NCI-H2029 treated with DMSO at 0.1 percent for 48 hours (cell line): ENCODE measurements around the gene GRIA3.

Experiments used
- DNase-seq: peaks from one replicate; lab custom pipeline; 2025; lab: John Stamatoyannopoulos, UW

The GRIA3 gene

DNA sequence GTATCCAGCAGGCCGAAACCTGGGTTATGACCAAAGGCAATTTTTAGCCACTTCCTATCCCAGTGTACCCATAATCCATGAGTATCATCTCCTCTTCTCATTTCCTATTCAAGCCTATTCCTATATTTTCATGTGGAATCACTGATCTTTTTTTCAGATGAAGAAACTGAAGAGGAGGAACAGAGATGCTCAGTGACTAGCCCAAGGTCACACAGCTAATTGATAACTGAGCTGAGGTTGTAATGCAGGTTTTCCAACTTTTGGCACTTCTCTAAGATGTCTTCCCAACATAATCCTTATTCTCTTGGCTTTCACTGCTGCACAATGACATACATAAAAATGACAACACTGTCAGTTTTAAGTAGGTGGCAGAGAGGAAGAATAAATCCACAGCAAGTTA is 15.3 kb downstream of the GRIA3 start:
- DNase-seq, result no peak

- DNase-seq, result no peak
Observed at GRCh38 chrX:123201720-123202119, 17.6 kb downstream of the GRIA3 start.

- DNase-seq, result no peak
Observed at GRCh38 chrX:123202523-123202922, 18.4 kb downstream of the GRIA3 start.

GRCh38 chrX:123203772-123204171 is 19.7 kb downstream of the GRIA3 start:
- no peak for DNase-seq

- no peak for DNase-seq
Observed at GRCh38 chrX:123206176-123206575, 22.1 kb downstream of the GRIA3 start.

GRCh38 chrX:123210252-123210651 is 26.2 kb downstream of the GRIA3 start:
- no peak for DNase-seq

DNA sequence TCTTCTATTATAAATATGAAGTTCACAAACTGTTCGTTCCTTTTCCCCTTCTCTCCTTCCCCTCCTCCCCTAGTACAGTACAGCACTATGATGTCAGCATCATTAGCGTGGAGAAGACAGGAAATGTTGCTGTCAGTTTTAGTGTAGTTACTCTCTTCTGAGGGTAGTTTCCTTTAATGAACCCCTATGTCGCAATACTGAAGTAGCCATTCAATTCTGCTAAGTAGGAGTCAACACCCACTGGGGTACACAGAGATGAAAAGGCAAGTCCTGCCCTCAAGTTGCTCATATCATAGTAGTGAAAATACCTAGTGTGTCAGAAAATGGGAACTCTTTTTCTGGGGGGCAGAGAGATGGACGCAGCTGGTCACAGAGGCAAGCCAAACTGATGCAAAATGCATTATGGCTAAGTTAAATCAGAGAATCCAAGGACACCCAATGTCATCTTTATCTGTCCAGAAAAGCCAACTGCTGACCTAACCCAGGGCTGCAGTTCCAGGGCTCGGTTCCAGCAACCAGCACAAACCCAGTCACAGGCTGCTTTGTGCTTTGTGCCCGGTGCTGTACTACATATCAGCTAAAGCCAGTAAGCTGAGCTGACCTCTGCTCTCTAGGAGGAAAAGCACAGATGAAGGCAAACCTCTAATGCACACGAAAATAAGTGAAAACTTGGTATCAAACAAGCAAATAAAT is 31.5 kb downstream of the GRIA3 start:
- DNase-seq, result no peak

DNA sequence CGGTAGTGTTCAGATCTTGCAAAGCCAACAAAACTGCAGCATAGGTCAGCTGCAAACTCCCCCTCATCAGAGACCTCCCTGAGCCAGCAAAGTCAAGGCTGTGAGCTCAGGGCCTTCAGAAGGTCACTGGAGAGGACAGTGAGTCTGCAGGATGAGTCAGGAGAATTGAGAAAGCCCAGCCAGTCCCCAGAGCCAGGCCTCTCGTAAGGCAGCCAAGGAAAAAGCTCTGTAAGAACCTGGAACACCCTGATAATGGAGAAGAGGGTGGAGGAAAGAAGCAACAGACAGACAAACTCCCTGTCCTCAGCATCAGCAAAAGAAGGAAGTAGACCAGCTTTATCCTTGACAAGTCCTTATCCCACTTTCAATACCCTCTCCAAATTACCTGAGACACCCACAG is 33.0 kb downstream of the GRIA3 start:
- DNase-seq, result no peak

GRCh38 chrX:123217728-123218127 is 33.6 kb downstream of the GRIA3 start:
- DNase-seq, result no peak

DNA sequence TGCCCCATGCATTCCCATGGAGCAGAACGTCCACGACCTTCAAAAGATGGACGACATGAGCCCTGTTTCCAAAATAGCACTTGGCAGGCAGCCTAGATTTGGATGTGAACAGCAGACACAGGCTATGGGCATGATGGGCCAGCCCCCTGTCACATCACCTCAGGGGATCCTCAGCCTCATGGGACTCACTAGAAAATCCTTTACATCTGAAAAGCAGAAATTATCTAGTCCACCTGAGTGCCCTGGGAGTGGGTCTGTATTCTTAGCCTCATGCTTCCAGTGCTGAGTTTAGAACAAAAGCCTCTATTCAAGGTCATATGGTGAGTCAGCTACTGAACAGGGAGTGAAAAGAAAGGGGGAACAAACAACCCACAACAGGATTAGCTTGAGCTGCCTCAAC is 35.8 kb downstream of the GRIA3 start:
- no peak for DNase-seq

DNA sequence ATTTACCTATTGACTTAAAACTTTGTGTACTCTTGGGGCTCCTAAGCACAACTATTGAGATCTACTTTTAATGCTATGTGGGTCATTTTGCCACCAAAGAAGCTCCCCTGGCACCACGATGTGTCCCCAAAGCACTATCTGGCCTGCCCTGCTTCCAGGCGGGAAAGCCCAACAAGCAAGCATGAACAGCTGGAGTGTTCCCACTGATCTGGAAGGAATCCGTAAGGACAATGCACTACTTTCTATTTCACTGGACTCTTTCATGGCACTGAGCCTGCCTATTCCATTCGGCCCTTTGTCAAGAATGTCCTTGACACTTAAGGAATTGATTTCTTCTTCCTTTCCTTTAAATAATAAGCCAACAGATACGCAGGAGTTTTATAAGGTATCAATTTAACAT is 38.8 kb downstream of the GRIA3 start:
- DNase-seq, result no peak

GRCh38 chrX:123223409-123223808 is 39.3 kb downstream of the GRIA3 start:
- DNase-seq, result no peak

GRCh38 chrX:123223859-123224258 is 39.8 kb downstream of the GRIA3 start:
- DNase-seq, result no peak

- DNase-seq, result no peak
Observed at GRCh38 chrX:123230798-123231197, 46.7 kb downstream of the GRIA3 start.

GRCh38 chrX:123236859-123237258 is 52.8 kb downstream of the GRIA3 start:
- DNase-seq, result no peak

- no peak for DNase-seq
Observed at GRCh38 chrX:123237271-123237670, 53.2 kb downstream of the GRIA3 start.

DNA sequence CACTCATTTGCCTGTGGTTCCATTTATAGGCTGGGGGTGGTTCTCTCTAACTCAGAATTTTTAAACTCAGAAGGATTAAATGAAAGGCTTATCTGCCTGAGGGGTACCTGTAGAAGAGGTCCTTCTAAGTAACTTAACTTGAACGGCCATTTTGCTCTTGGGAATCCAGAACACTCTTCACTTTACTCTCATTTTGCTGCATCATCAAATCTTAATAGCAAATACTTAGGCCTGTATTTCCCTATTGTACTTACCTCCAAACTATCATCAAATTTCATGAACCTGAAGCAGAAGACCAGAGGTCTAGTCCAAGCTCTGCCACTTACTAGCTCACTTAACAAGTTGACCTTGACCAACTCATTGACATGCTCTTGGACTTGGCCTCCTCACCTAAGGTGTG is 70.4 kb downstream of the GRIA3 start:
- DNase-seq, result no peak

GRCh38 chrX:123256378-123256777 is 72.3 kb downstream of the GRIA3 start:
- no peak for DNase-seq

- DNase-seq, result no peak
Observed at GRCh38 chrX:123260920-123261418, 76.9 kb downstream of the GRIA3 start.

- no peak for DNase-seq
Observed at GRCh38 chrX:123263270-123263669, 79.2 kb downstream of the GRIA3 start.

DNA sequence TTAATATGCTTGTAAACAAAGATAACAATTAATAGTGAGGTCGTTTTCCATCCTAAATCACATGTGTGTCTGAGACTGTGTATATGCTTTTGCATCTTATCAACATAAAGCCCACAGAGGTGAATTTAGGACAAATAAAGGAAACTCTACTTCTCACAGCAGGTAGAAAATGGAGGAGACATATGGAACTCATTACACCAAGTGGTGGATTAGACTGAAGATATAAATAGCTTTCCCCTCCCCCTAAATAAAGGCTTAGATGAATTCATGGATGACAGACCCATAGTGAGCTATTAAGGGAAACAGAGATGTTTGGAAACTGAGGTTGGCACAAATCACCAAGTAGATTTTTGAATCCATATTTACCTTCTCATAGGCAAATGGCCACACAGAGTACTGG is 79.7 kb downstream of the GRIA3 start:
- no peak for DNase-seq

- no peak for DNase-seq
Observed at GRCh38 chrX:123267220-123267619, 83.1 kb downstream of the GRIA3 start.

- DNase-seq, result no peak
Observed at GRCh38 chrX:123271902-123272301, 87.8 kb downstream of the GRIA3 start.

GRCh38 chrX:123272630-123273029 is 88.6 kb downstream of the GRIA3 start:
- no peak for DNase-seq
